IMR-90 (cell line): ENCODE measurements around the gene PISD. TPM values are rescaled to one million over a fixed set of nuclear protein-coding genes. Genes with fewer than 3 reads are reported as not detected.

Experiments used
- ATAC-seq: fragments of 200-7000 bp; cut with Tn5 transposase; 2 replicates; pipeline ENCODE4 v1.9.1; 2020; ENCODE audit warnings: low read depth, mild to moderate bottlenecking, moderate library complexity
- BruUV-seq: library from RNA; stranded (reverse); fragments of 400-500 nt; replicated peaks from 2 replicates; lab custom pipeline; 2021; lab: Mats Ljungman, UMichigan
- CTCF ChIA-PET: fragments of 300-600 bp; formaldehyde crosslinking; extraction: SDS; loops from one replicate; lab custom pipeline; 2021; ENCODE audit warnings: antibody characterized with exemption; lab: Yijun Ruan, JAX
- POLR2A ChIA-PET: fragments of 300-600 bp; sonication (Branson Sonifier 250); formaldehyde crosslinking; loops from one replicate; lab custom pipeline; 2022; ENCODE audit warnings: antibody characterized with exemption; ENCODE audit not compliant: unreplicated experiment; lab: Charles Lee
- DNase-seq: peaks from one replicate; pipeline ENCODE4 v3.0.0; 2013
- H2AFZ ChIP-seq: replicated peaks from 2 replicates; pipeline ENCODE3; 2013; ENCODE audit warnings: low read length, mild to moderate bottlenecking; ENCODE audit not compliant: poor library complexity
- H2AK5ac ChIP-seq: 2 replicates; pipeline ENCODE4 v1.6.1; 2013; ENCODE audit warnings: low read depth, low read length, inconsistent platforms
- H2AK9ac ChIP-seq: replicated peaks from 2 replicates; pipeline ENCODE3; 2013; ENCODE audit warnings: mild to moderate bottlenecking, low read depth, low read length, moderate library complexity; ENCODE audit not compliant: poor library complexity
- H2BK120ac ChIP-seq: 2 replicates; pipeline ENCODE4 v1.6.1; 2013; ENCODE audit warnings: low read depth, low read length, inconsistent platforms
- H2BK15ac ChIP-seq: 3 replicates; pipeline ENCODE4 v1.6.1; 2013; ENCODE audit warnings: low read depth, low read length, inconsistent platforms
- H2BK20ac ChIP-seq: 2 replicates; pipeline ENCODE4 v1.6.1; 2013; ENCODE audit warnings: low read depth, mild to moderate bottlenecking, inconsistent platforms, low read length, moderate library complexity
- H2BK5ac ChIP-seq: 2 replicates; pipeline ENCODE4 v1.6.1; 2013; ENCODE audit warnings: mild to moderate bottlenecking, low read depth, low read length, inconsistent platforms; ENCODE audit not compliant: poor library complexity, severe bottlenecking
- H3K14ac ChIP-seq: replicated peaks from 2 replicates; pipeline ENCODE4 v1.6.1; 2013; ENCODE audit warnings: low read depth, low read length, inconsistent platforms
- H3K18ac ChIP-seq: 2 replicates; pipeline ENCODE4 v1.6.1; 2013; ENCODE audit warnings: low read depth, low read length, control low read depth
- H3K23ac ChIP-seq: 2 replicates; pipeline ENCODE4 v1.6.1; 2013; ENCODE audit warnings: low read depth, low read length, inconsistent platforms
- H3K27ac ChIP-seq: 2 replicates; pipeline ENCODE4 v1.5.1; 2013; ENCODE audit warnings: mild to moderate bottlenecking, control low read depth, low read length; ENCODE audit not compliant: insufficient read depth
- H3K27me3 ChIP-seq: 2 replicates; pipeline ENCODE4 v1.6.1; 2013; ENCODE audit warnings: low read length; ENCODE audit not compliant: control insufficient read depth, insufficient read depth
- H3K36me3 ChIP-seq: 2 replicates; pipeline ENCODE4 v1.6.1; 2013; ENCODE audit warnings: low read length, mixed read lengths; ENCODE audit not compliant: control insufficient read depth, insufficient read depth
- H3K4ac ChIP-seq: 2 replicates; pipeline ENCODE4 v1.6.1; 2013; ENCODE audit warnings: low read depth, low read length, inconsistent platforms
- H3K4me1 ChIP-seq: 2 replicates; pipeline ENCODE4 v1.6.1; 2013; ENCODE audit warnings: low read length, mixed read lengths; ENCODE audit not compliant: control insufficient read depth, insufficient read depth
- H3K4me2 ChIP-seq: 2 replicates; pipeline ENCODE4 v1.6.1; 2013; ENCODE audit warnings: low read depth, mild to moderate bottlenecking, control low read depth, low read length, moderate library complexity
- H3K4me3 ChIP-seq: 2 replicates; pipeline ENCODE4 v1.5.1; 2013; ENCODE audit warnings: low read depth, mild to moderate bottlenecking, control low read depth, low read length, moderate library complexity; ENCODE audit not compliant: insufficient read depth
- H3K56ac ChIP-seq: 2 replicates; pipeline ENCODE4 v1.6.1; 2013; ENCODE audit warnings: low read length, inconsistent platforms; ENCODE audit not compliant: insufficient read depth; ENCODE audit errors: extremely low read depth
- H3K79me1 ChIP-seq, 2 experiments: 2 replicates each; pipeline ENCODE4 v1.6.1; 2013; ENCODE audit warnings: low read length in 2 of 2, inconsistent platforms in 1 of 2, low read depth in 1 of 2
- H3K9ac ChIP-seq: 2 replicates; pipeline ENCODE4 v1.6.1; 2013; ENCODE audit warnings: low read depth, low read length, control low read depth
- H3K9me1 ChIP-seq: 2 replicates; pipeline ENCODE4 v1.6.1; 2013; ENCODE audit warnings: low read length, inconsistent platforms; ENCODE audit not compliant: insufficient read depth
- H3K9me3 ChIP-seq: 2 replicates; pipeline ENCODE4 v1.6.1; 2013; ENCODE audit warnings: low read length; ENCODE audit not compliant: control insufficient read depth, insufficient read depth
- H4K20me1 ChIP-seq: 2 replicates; pipeline ENCODE4 v1.6.1; 2013; ENCODE audit warnings: low read length, inconsistent platforms; ENCODE audit not compliant: insufficient read depth
- H4K5ac ChIP-seq: 2 replicates; pipeline ENCODE4 v1.6.1; 2013; ENCODE audit warnings: mild to moderate bottlenecking, low read depth, low read length, control low read depth
- H4K8ac ChIP-seq, 2 experiments: 2 replicates each; pipeline ENCODE4 v1.6.1; 2013; ENCODE audit warnings: low read depth in 2 of 2, low read length in 2 of 2, control low read depth in 1 of 2, inconsistent platforms in 1 of 2
- H4K91ac ChIP-seq: 2 replicates; pipeline ENCODE4 v1.6.1; 2013; ENCODE audit warnings: low read depth, low read length, inconsistent platforms; ENCODE audit not compliant: insufficient read depth
- CEBPB ChIP-seq: IDR thresholded peaks from 2 replicates; pipeline ENCODE4 v1.6.1; 2012; ENCODE audit warnings: low read depth, low read length, improper control_type of control experiment
- CHD1 ChIP-seq: IDR thresholded peaks from 2 replicates; pipeline ENCODE4 v1.6.1; 2012; ENCODE audit warnings: low read depth, low read length, improper control_type of control experiment
- MAZ ChIP-seq: IDR thresholded peaks from 2 replicates; pipeline ENCODE4 v1.6.1; 2012; ENCODE audit warnings: low read depth, mild to moderate bottlenecking, low read length, improper control_type of control experiment, moderate library complexity, borderline replicate concordance
- WGBS, 2 experiments: methylation state at CpG; one replicate each; pipeline versions ENCODE4 v1.1.5 to v1.1.7; 2013; ENCODE audit warnings: missing lambda C conversion rate in 2 of 2; ENCODE audit not compliant: insufficient read length in 1 of 2; ENCODE audit errors: extremely low coverage in 2 of 2; 5-methylcytosine and 5-hydroxymethylcytosine counted together
- dilution Hi-C: fragments of 300-500 bp; cut with HindIII; formaldehyde crosslinking; loops from one replicate; pipeline ENCODE4 v1.14.3; 2018; ENCODE audit warnings: low sequenced_read_pairs; ENCODE audit not compliant: unreplicated experiment
- in situ Hi-C: fragments of 300-500 bp; cut with MboI; formaldehyde crosslinking; loops from 3 replicates; pipeline ENCODE4 v1.14.3; 2019; ENCODE audit warnings: low sequenced_read_pairs, inconsistent platforms, mixed read lengths
- intact Hi-C: fragments of 100-400 bp; cut with micrococcal nuclease; formaldehyde crosslinking; loops from 2 replicates; pipeline ENCODE4 v1.10.0; 2022
- polyA plus RNA-seq, 3 experiments: library from polyadenylated mRNA; depleted of rRNA; stranded (reverse); fragments of >200 nt; gene quantifications; 2 replicates each; pipeline ENCODE4 v1.2.3, GENCODE V29; 2012; ENCODE audit warnings: low replicate concordance in 1 of 3
- total RNA-seq: library from RNA; depleted of rRNA; stranded (reverse); fragments of >200 nt; gene quantifications from 2 replicates; pipeline ENCODE4 v1.2.3, GENCODE V29; 2012
- TF ChIP-seq, protein P1 (sequence below): conservative IDR thresholded peaks from 2 replicates; pipeline ENCODE4 v1.5.1; 2012; ENCODE audit warnings: mild to moderate bottlenecking, low read depth, low read length, improper control_type of control experiment

The PISD gene
- total and polyA plus RNA-seq, 2 of the 4 experiments (the other 2 are of a cell fraction), result 34.1 to 48.8 TPM

DNA sequence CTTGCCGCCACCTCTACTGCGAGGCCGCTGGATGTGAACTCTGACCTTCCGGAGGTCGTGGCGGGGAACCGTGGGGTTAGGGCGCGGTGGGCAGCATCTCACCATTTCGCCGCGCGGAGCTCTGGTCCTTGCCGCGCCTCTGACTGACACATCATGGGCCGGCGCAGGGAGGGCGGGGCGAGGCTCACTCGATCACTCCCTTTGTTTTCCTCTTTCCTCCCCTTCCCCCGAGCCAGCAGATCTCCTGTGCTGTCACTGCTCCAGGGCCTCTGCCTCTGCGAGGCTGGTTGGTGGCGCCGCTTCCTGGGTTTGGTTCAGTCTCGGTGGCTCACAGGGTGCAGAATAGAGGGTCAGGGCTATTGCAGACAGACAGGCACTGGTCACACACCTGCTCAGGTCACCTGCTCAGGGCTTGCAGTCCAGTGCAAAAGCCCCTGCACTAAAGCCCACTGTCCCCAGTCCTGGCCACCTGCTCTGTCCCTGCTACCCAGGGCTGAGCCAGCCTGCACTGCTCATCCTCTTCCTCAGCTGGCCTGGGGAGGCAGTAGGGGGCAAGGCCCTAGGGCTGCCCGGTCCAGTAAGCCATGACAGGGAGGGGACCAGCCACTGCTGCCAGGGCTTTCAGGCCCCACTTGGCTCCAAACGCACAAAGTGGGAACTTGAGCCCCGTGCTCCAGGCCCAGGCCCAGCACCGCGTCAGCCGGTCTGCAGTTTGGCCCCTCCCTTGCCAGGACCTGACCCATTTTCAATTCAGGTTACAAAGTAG lies 36.2 kb downstream of the PISD start:
- Histone ChIP-seq H3K4me1 (peaks cover 21% of the 10 kb centered on the region), H4K91ac (no peak overlapping the region), H3K14ac (peak overlapping the region; percentile 38; the same call in 1 of the 2 replicates), H3K56ac (no peak overlapping the region), H3K9me1 (peaks cover 27% of the 10 kb centered on the region), H4K5ac (no peak overlapping the region), H2BK20ac (no peak overlapping the region), H3K23ac (no peak overlapping the region), H2AFZ (peak overlapping the region; percentile 19), H3K18ac (no peak overlapping the region), H2AK9ac (peak overlapping the region; percentile 86), H3K4ac (peak overlapping the region; percentile 17; the same call in 1 of the 2 replicates), H3K9me3 (no peaks in the 10 kb centered on the region), H3K4me2 (peak overlapping the region; percentile 10; the same call in 1 of the 2 replicates), H3K79me1 (peaks cover 44 to 93% of the 10 kb centered on the region in 2 experiments), H4K8ac (no peak overlapping the region), H2AK5ac (peak overlapping the region; percentile 48; the same call in 1 of the 2 replicates), H2BK120ac (no peak overlapping the region), H4K20me1 (peaks cover 95% of the 10 kb centered on the region), H3K9ac (0 out of 2 replicates have a peak overlapping the region, but pooled peaks have one; percentile 14), H2BK5ac (peak overlapping the region; percentile 3), H3K4me3 (no peak overlapping the region), H3K36me3 (peaks cover 37% of the 10 kb centered on the region), H3K27ac (peak overlapping the region; percentile 13), H2BK15ac (no peak overlapping the region), H3K27me3 (no peaks in the 10 kb centered on the region)
- BruUV-seq, result no TSS peak
- ChIA-PET POLR2A (no interaction called here), CTCF (no interaction called here)
- TF ChIP-seq MAZ (peak; percentile 28; the same call in 1 of the 2 replicates), CEBPB (no peak), CHD1 (no peak)
- TF ChIP-seq, protein P1, sequence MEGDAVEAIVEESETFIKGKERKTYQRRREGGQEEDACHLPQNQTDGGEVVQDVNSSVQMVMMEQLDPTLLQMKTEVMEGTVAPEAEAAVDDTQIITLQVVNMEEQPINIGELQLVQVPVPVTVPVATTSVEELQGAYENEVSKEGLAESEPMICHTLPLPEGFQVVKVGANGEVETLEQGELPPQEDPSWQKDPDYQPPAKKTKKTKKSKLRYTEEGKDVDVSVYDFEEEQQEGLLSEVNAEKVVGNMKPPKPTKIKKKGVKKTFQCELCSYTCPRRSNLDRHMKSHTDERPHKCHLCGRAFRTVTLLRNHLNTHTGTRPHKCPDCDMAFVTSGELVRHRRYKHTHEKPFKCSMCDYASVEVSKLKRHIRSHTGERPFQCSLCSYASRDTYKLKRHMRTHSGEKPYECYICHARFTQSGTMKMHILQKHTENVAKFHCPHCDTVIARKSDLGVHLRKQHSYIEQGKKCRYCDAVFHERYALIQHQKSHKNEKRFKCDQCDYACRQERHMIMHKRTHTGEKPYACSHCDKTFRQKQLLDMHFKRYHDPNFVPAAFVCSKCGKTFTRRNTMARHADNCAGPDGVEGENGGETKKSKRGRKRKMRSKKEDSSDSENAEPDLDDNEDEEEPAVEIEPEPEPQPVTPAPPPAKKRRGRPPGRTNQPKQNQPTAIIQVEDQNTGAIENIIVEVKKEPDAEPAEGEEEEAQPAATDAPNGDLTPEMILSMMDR, result no peak
- intact Hi-C loops, result no loop called here
- dilution Hi-C loops, result no loop called here
- in situ Hi-C loops, result no loop called here
- ATAC-seq, result peak; percentile 6; the same call in 1 of the 2 replicates
- peak; percentile 19 for DNase-seq
- WGBS, 2 experiments, result 26% methylated on average over 19 of the region's 31 CpGs; no CpG with 5 or more reads in 1 of the 2 experiments
